Rectal smooth muscle tissue (tissue), 1 donor: ENCODE data around the gene BDNF.
"Not testable (repeated sequence)": the region's sequence is repeated elsewhere in the genome, so short reads cannot be mapped to it uniquely, and the experiment has no call there.

ENCODE experiments used
- H3K27ac ChIP-seq: one replicate; pipeline ENCODE4 v1.7.0; 2013; ENCODE audit warnings: low read depth, low read length, inconsistent platforms
- H3K27me3 ChIP-seq: one replicate; pipeline ENCODE4 v1.7.0; 2013; ENCODE audit warnings: low read length; ENCODE audit not compliant: control insufficient read depth, insufficient read depth
- H3K36me3 ChIP-seq: one replicate; pipeline ENCODE4 v1.7.0; 2013; ENCODE audit warnings: low read length; ENCODE audit not compliant: control insufficient read depth, insufficient read depth
- H3K4me1 ChIP-seq: one replicate; pipeline ENCODE4 v1.7.0; 2013; ENCODE audit warnings: low read length; ENCODE audit not compliant: control insufficient read depth, insufficient read depth
- H3K4me3 ChIP-seq: one replicate; pipeline ENCODE4 v1.7.0; 2013; ENCODE audit warnings: low read length
- H3K9ac ChIP-seq: one replicate; pipeline ENCODE4 v1.7.0; 2013; ENCODE audit warnings: low read length

The BDNF gene

GRCh38 chr11:27700351-27701301, at the start of gene BDNF:
Gene BDNF (minus strand): TSS chr11:27700455. CDS start chr11:27658564, 41,891 bp downstream.
- Histone ChIP-seq H3K36me3 (no peaks in the 10 kb centered on the region), H3K4me3 (peak within 1 kb of the TSS; percentile 76), H3K27me3 (peaks cover 13% of the 10 kb centered on the region), H3K9ac (no peak within 1 kb of the TSS), H3K27ac (no peak within 1 kb of the TSS), H3K4me1 (peaks cover 3% of the 10 kb centered on the region)

- H3K4me1 ChIP-seq = no peaks in the 10 kb centered on the region
- H3K27me3 ChIP-seq = no peaks in the 10 kb centered on the region
- no peak overlapping the region for H3K4me3 ChIP-seq
- H3K9ac ChIP-seq = no peak overlapping the region
- H3K27ac ChIP-seq = no peak overlapping the region
- no peaks in the 10 kb centered on the region for H3K36me3 ChIP-seq
Observed at GRCh38 chr11:27740362-27741013, 40.2 kb upstream of the BDNF start.

- H3K9ac ChIP-seq = no peak overlapping the region
Observed at GRCh38 chr11:27735281-27735680, 35.0 kb upstream of the BDNF start.

GRCh38 chr11:27731803-27732202, 31.5 kb upstream of the BDNF start:
- not testable (repeated sequence) for H3K4me3 ChIP-seq, H3K9ac ChIP-seq, H3K4me1 ChIP-seq, H3K27me3 ChIP-seq, H3K36me3 ChIP-seq, H3K27ac ChIP-seq

More at GRCh38 chr11:27735281-27735680, 35.0 kb upstream of the BDNF start:
- Histone ChIP-seq H3K4me1 (no peaks in the 10 kb centered on the region), H3K4me3 (no peak overlapping the region), H3K27me3 (no peaks in the 10 kb centered on the region), H3K27ac (no peak overlapping the region), H3K36me3 (no peaks in the 10 kb centered on the region)

GRCh38 chr11:27726981-27727380, 26.7 kb upstream of the BDNF start:
- no peak overlapping the region for H3K9ac ChIP-seq
- H3K27ac ChIP-seq = no peak overlapping the region

GRCh38 chr11:27723687-27724086, 23.4 kb upstream of the BDNF start:
- H3K27ac ChIP-seq = no peak overlapping the region
- peaks cover 23% of the 10 kb centered on the region for H3K27me3 ChIP-seq
- H3K4me1 ChIP-seq = no peaks in the 10 kb centered on the region
- H3K9ac ChIP-seq = no peak overlapping the region
- H3K4me3 ChIP-seq = no peak overlapping the region
- H3K36me3 ChIP-seq = no peaks in the 10 kb centered on the region

More at GRCh38 chr11:27726981-27727380, 26.7 kb upstream of the BDNF start:
- no peaks in the 10 kb centered on the region for H3K4me1 ChIP-seq
- H3K4me3 ChIP-seq = no peak overlapping the region
- peaks cover 4% of the 10 kb centered on the region for H3K27me3 ChIP-seq
- H3K36me3 ChIP-seq = no peaks in the 10 kb centered on the region

GRCh38 chr11:27722953-27723344, 22.7 kb upstream of the BDNF start:
- Histone ChIP-seq H3K27me3 (peaks cover 24% of the 10 kb centered on the region), H3K4me3 (no peak overlapping the region)

GRCh38 chr11:27722117-27722952, 22.1 kb upstream of the BDNF start:
- H3K4me1 ChIP-seq = no peaks in the 10 kb centered on the region
- H3K9ac ChIP-seq = no peak overlapping the region
- H3K27ac ChIP-seq = no peak overlapping the region
- peaks cover 28% of the 10 kb centered on the region for H3K27me3 ChIP-seq
- peak overlapping the region; percentile 47 for H3K4me3 ChIP-seq
- H3K36me3 ChIP-seq = no peaks in the 10 kb centered on the region

More at GRCh38 chr11:27722953-27723344, 22.7 kb upstream of the BDNF start:
- Histone ChIP-seq H3K9ac (no peak overlapping the region), H3K27ac (no peak overlapping the region), H3K4me1 (no peaks in the 10 kb centered on the region), H3K36me3 (no peaks in the 10 kb centered on the region)

- H3K27me3 ChIP-seq = peaks cover 28% of the 10 kb centered on the region
- no peaks in the 10 kb centered on the region for H3K4me1 ChIP-seq
- H3K9ac ChIP-seq = no peak overlapping the region
- H3K4me3 ChIP-seq = no peak overlapping the region
- no peaks in the 10 kb centered on the region for H3K36me3 ChIP-seq
- no peak overlapping the region for H3K27ac ChIP-seq
Observed at GRCh38 chr11:27721264-27722116, 21.2 kb upstream of the BDNF start.

- no peak overlapping the region for H3K9ac ChIP-seq
- H3K27me3 ChIP-seq = peaks cover 28% of the 10 kb centered on the region
- no peak overlapping the region for H3K27ac ChIP-seq
- H3K36me3 ChIP-seq = no peaks in the 10 kb centered on the region
- no peaks in the 10 kb centered on the region for H3K4me1 ChIP-seq
- no peak overlapping the region for H3K4me3 ChIP-seq
Observed at GRCh38 chr11:27720277-27720830, 20.1 kb upstream of the BDNF start.

- no peaks in the 10 kb centered on the region for H3K36me3 ChIP-seq
- H3K4me1 ChIP-seq = no peaks in the 10 kb centered on the region
- peaks cover 28% of the 10 kb centered on the region for H3K27me3 ChIP-seq
- peak overlapping the region; percentile 44 for H3K4me3 ChIP-seq
- H3K9ac ChIP-seq = no peak overlapping the region
- H3K27ac ChIP-seq = no peak overlapping the region
Observed at GRCh38 chr11:27719546-27719925, 19.3 kb upstream of the BDNF start.
